A673 (cell line): ENCODE measurements around the gene HLA-DQB1.

Source experiments
- CTCF ChIP-seq: fragments of 300-800, 200-600 bp; sonication (generic); conservative IDR thresholded peaks from 2 replicates; pipeline ENCODE4 v1.5.1; 2017; ENCODE audit warnings: low read depth, mild to moderate bottlenecking, antibody characterized with exemption, low read length, moderate library complexity, mixed read lengths
- EZH2 ChIP-seq: fragments of 200-600 bp; sonication (generic); IDR thresholded peaks from 2 replicates; pipeline ENCODE4 v1.6.1; 2017; ENCODE audit warnings: borderline replicate concordance, low read depth, mild to moderate bottlenecking, mixed read lengths, antibody characterized with exemption, low read length; ENCODE audit not compliant: poor library complexity, severe bottlenecking

DNA sequence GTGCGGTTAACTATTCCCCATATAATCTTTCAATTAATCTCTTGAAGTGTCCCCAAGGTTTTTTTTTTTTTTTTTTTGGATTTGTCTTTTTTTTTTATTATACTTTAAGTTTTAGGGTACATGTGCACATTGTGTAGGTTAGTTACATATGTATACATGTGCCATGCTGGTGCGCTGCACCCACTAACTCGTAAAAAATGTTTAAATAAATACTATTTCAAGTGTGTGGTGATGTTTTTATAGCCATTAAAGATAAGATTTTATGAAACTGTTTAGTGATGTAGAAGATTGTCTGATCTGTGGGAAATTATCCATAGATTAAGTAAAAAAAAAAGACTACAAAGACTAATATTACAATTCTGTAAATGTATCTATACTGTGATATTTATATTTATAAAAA lies 41.9 kb downstream of the HLA-DQB1 start:
- no peak for TF ChIP-seq CTCF
- no peak for TF ChIP-seq EZH2
